AG08396 (cell line): ENCODE data around the gene ZNF346.

Source experiments
- DNase-seq: peaks from one replicate; pipeline ENCODE4 v3.0.0; 2012; ENCODE audit warnings: low spot score, mixed read lengths

ZNF346 gene

GRCh38 chr5:177070536-177071191 is 48.2 kb downstream of the ZNF346 start:
- DNase-seq, result no peak

GRCh38 chr5:177071666-177072385 is 49.3 kb downstream of the ZNF346 start:
- peak; percentile 68 for DNase-seq

DNA sequence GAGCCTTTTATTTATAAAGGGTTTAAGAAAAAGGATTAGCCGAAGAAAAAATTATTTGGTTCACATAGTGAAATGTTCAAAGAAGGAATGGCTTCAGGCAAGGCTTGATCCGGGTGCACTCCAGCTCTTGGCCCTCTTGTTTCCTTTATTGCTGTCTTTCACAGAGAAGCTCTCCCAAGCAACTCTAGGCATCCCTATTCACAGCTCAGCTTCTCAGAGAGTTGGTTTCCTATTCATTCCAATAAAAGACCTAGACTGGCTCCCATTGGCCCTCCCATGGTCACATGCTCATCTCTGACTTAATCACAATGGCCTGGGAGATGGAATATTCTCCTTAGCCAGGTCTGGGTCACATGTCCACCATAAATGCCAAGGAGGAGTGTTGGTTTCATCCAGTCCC is 54.8 kb downstream of the ZNF346 start:
- DNase-seq, result no peak

DNA sequence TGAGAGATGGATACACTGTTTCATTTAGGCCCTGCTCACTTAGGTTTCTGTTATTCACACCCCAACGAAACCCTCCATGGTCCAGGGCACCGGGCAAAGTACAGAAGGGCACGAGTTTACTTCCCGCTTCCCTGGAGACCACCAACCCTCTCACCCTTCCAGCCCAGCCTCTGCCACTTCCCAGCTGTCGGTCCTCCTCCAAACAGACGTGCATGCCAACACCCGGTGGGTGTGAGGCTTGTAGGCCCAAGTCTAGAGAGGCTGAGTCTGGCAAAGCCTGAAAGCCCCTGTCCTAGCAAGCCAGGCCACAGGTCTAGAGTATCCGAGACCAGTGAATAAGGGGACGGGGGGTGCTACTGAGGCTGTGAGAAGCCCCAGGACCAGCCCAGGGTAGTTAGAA is 57.1 kb downstream of the ZNF346 start:
- DNase-seq, result no peak

DNA sequence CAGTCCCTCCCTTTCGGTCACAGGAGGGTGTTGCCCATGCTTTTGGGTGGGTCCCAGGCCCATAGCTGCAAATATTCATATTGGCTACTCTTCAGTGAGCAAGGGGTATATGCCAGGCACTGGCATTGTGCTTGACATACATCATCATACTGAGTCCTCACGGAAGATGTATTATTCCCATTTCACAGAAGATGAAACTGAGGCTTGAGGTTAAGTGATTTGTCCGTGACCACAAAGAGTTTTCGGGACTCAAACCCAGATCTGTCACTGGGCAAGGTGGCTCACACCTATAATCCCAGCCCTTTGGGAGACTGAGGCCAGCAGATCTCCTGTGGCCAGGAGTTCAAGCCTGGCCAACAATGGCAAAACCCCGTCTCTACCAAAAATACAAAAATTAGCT is 57.8 kb downstream of the ZNF346 start:
- no peak for DNase-seq

- DNase-seq, result no peak
Measured at GRCh38 chr5:177081859-177082258, 59.4 kb downstream of the ZNF346 start.

- DNase-seq, result no peak
Measured at GRCh38 chr5:177083357-177083756, 60.9 kb downstream of the ZNF346 start.

GRCh38 chr5:177084175-177084574 is 61.7 kb downstream of the ZNF346 start:
- DNase-seq, result no peak

GRCh38 chr5:177085985-177086653 is 63.6 kb downstream of the ZNF346 start:
- DNase-seq, result no peak

- peak; percentile 95 for DNase-seq
Measured at GRCh38 chr5:177086654-177087397, 64.3 kb downstream of the ZNF346 start, which contains the start of gene FGFR4. FGFR4 (plus strand) TSS chr5:177086915; CDS start chr5:177089603, 2,688 bp downstream.

- no peak for DNase-seq
Measured at GRCh38 chr5:177087398-177088005, 65.0 kb downstream of the ZNF346 start.

DNA sequence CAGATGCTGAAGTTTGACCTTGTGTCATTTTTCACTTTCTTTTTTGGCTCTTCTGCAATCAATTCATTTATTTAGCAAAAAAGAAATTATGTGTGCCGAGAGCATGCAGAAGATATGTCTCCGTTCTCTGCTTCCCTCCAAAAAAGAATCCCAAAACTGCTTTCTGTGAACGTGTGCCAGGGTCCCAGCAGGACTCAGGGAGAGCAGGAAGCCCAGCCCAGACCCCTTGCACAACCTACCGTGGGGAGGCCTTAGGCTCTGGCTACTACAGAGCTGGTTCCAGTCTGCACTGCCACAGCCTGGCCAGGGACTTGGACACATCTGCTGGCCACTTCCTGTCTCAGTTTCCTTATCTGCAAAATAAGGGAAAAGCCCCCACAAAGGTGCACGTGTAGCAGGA is 66.6 kb downstream of the ZNF346 start:
- no peak for DNase-seq

DNA sequence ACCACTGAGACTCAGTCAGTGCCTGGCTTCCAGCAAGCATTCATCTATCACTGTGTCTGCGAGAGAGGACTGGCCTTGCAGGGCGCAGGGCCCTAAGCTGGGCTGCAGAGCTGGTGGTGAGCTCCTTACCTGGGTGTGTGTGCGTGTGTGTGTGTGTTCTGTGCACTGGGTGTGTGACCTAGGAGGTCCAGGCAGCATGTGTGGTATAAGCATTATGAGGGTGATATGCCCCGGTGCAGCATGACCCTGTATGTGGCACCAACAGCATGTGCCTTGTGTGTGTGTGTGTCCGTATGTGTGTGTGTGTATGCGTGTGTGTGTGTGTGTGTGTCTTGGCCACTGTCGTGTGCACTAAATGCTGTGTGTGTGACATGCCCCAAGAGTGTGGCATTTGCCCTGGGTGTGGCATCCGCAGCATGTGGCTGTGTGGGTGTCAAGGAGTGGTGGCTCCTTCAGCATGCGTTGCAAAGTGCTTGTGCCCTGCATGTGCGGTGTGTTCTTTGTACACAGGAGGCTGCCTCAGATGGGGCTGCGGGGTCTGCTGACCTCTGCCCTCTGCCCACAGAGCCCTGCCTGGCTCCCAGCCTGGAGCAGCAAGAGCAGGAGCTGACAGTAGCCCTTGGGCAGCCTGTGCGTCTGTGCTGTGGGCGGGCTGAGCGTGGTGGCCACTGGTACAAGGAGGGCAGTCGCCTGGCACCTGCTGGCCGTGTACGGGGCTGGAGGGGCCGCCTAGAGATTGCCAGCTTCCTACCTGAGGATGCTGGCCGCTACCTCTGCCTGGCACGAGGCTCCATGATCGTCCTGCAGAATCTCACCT is 67.5 kb downstream of the ZNF346 start:
- no peak for DNase-seq

DNA sequence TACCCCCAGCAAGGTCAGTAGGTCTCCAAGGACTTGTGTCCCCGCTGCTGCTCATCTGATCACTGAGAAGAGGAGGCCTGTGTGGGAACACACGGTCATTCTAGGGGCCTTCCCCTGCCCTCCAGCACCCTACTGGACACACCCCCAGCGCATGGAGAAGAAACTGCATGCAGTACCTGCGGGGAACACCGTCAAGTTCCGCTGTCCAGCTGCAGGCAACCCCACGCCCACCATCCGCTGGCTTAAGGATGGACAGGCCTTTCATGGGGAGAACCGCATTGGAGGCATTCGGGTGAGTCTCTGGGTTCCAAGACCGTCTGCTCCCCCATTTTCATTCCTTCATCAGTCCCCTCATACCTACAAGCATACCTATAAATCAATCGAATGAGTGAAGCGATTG is 68.3 kb downstream of the ZNF346 start:
- DNase-seq, result no peak

DNA sequence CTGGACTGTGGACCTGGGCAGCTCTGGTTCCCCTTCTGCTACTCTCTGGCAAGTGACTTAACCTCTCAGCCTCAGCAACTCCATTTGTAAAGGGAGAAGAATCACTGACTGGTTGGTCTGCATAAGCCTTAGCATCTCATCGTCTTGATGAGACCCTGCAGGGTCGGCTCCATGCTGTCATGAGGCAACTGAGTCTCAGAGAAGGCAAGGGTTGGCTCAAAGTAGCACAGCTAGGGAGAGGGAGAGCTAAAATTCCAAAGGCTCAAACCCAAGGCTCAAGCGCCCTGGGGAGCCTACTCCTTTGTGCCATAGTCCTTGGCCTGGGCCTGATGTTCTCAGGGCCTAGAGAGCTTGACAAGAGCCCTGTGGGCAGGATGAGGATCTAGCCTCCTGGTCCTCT is 68.7 kb downstream of the ZNF346 start:
- DNase-seq, result no peak

DNA sequence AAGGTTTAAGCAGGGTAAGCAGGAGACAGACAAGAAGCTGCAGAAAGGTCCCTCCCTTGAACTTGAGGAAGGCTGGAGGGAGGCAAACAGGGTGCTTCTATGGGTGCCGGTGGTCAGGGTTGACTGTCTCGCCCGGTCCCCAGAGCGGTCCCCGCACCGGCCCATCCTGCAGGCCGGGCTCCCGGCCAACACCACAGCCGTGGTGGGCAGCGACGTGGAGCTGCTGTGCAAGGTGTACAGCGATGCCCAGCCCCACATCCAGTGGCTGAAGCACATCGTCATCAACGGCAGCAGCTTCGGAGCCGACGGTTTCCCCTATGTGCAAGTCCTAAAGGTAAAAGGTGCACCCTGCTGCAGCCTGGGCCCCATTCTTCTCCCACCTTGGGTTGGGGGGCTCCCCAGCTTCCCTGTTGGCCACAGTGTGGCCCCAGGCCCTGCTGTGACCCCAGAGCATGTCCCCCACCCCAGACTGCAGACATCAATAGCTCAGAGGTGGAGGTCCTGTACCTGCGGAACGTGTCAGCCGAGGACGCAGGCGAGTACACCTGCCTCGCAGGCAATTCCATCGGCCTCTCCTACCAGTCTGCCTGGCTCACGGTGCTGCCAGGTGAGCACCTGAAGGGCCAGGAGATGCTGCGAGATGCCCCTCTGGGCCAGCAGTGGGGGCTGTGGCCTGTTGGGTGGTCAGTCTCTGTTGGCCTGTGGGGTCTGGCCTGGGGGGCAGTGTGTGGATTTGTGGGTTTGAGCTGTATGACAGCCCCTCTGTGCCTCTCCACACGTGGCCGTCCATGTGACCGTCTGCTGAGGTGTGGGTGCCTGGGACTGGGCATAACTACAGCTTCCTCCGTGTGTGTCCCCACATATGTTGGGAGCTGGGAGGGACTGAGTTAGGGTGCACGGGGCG is 69.9 kb downstream of the ZNF346 start:
- DNase-seq, result no peak

DNA sequence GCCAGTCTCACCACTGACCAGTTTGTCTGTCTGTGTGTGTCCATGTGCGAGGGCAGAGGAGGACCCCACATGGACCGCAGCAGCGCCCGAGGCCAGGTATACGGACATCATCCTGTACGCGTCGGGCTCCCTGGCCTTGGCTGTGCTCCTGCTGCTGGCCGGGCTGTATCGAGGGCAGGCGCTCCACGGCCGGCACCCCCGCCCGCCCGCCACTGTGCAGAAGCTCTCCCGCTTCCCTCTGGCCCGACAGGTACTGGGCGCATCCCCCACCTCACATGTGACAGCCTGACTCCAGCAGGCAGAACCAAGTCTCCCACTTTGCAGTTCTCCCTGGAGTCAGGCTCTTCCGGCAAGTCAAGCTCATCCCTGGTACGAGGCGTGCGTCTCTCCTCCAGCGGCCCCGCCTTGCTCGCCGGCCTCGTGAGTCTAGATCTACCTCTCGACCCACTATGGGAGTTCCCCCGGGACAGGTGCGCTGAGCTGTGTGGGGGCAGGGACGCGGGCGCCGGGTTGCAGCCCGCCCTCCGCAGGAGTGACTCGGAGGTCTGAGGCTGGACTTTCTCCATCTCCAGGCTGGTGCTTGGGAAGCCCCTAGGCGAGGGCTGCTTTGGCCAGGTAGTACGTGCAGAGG is 70.7 kb downstream of the ZNF346 start:
- DNase-seq, result no peak

DNA sequence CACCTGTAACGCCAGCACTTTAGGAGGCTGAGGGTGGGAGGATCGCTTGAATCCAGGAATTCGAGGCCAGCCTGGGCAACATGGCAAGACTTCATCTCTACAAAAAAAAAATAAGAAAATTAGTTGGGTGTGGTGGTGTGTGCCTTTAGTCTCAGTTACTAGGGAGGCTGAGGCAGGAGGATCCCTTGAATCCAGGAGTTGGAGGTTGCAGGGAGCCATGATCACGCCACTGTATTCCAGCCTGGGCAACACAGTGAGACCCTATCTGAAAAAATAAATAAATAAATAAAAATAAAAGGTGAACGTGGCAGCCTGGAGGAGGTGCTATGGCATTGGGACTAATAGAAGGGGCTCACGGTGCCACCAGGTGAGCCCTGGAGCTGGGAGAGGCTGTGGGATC is 71.3 kb downstream of the ZNF346 start:
- no peak for DNase-seq

DNA sequence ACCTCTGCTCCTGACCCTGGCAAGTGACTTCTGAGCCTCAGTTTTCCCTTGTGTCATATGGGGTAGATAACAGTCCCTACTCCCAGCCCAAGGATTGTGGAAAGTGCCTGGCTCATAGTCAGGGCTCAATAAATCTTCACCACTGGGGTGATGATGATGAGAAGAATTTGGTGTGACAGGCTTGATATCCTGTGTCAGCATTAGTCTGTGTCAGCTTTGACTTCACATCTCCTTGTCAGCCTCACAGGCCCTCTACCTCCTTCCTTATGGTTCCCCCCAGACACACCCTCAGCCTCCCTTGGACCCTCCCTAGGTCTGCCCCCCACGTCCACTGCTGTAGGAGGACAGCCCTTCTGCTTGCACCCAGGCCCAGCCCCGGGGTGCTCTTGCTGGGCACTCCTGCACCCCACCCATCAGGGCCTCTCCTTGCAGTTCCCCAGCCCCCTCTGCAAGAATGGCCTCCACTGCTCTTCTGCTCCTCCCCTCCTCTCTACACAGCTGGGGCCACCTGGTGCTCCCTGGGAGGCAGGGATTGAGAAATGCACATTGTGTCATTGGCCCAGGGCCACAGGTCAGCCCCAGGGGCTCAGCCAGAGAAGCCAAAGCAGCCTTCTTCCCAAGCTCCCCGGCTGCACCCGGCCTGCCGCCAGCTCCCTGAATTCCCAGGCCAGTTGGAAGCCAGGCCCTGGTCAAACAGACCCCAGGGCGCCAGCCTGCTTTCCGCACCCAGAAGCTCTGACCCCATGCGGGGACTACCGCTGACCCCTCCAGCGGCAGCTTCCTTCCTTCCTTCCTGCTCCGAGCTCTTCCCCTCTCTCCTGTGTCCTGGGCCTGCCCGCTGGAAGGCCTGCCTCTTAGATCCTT is 72.0 kb downstream of the ZNF346 start:
- peak; percentile 90 for DNase-seq
